Amygdala (tissue), 56 donors: ENCODE results near the gene PDCD1.

Experiments used
- DNase-seq, 56 donors: peaks; one replicate each; lab custom pipeline; 2025; lab: John Stamatoyannopoulos, UW

The PDCD1 gene

DNA sequence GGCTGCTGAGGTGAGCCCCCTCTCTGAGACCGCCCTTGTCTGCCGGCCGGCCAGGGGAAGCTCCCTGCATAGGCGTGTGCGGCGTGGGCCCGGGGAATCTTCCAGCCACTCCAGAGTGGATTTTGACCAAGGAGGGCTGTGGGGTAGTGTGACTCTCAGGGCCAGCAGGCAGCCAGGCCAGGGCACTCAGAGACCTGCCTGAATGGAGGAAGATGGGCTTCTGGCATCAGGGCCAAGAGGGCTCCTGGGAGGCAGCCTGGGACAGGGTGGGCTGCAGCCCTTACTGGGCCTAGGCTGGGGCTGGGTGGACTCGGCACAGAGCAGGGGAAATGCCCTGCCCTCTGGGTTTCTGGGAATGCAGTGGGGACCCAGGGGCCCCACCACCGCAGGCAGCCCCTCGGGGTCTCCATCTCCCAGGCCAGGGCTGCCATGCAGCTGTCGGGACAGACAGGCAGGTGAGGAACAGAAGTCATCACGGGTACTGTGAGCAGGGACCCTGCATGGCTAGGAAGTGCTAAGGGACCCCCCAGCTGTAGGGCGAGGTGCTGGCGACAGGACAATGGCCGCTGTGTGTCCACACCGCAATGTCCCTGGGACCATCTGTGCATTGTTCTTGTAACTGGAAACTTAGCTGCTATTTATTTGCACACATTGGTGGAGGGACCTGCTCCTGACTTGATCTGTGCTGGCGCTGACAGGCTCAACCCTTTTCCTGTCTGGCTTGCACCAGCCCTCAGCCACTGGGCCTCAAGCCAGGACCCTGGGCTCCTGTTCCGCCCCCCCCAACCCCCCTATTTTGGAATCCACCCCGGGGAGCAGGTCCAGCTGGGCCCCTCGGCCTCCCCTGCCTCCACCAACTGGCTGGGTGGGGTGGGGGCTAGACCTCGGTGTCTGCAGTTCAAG lies 4.1 kb downstream of the PDCD1 start:
- DNase-seq, result no peak

- peak in 1 of 56 donors; percentile 13 for DNase-seq
Measured at GRCh38 chr2:241853651-241854341, 4.9 kb downstream of the PDCD1 start.

- no peak for DNase-seq
Measured at GRCh38 chr2:241852981-241853631, 5.6 kb downstream of the PDCD1 start.

GRCh38 chr2:241852116-241852980 lies 6.3 kb downstream of the PDCD1 start:
- no peak for DNase-seq

GRCh38 chr2:241851325-241852115 lies 7.2 kb downstream of the PDCD1 start:
- no peak for DNase-seq

DNA sequence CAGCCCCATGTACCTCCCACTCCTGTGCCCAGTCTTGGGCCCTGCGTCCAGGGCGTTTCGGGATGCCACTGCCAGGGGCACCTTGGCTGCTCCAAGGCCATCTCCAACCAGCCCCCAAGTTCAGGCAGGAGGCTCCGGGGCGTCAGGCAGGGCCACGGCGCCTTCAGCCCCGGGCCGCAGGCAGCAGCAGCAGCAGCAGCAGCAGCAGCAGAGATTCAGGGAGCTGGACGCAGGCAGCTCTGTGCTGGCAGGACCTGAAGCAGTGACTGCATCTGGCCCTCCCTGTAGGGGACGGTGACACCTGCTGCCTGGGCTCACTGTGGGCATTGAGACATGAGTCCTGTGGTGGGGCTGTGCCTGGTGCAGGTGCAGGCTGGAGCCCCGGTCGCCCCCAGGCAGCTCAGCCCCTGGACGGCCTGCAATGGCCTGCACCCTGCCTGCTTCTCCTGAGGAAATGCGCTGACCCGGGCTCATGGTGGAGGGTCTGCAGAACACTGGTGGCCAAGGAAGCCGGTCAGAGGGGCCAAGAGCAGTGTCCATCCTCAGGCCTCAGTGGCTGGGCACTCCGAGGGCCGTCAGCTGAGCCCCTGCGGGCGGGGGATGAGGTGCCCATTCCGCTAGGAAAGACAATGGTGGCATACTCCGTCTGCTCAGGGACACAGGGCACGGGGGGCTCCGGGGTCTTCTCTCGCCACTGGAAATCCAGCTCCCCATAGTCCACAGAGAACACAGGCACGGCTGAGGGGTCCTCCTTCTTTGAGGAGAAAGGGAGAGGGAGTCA lies 8.0 kb downstream of the PDCD1 start:
- no peak for DNase-seq

- no peak for DNase-seq
Measured at GRCh38 chr2:241849616-241850543, 8.8 kb downstream of the PDCD1 start.

DNA sequence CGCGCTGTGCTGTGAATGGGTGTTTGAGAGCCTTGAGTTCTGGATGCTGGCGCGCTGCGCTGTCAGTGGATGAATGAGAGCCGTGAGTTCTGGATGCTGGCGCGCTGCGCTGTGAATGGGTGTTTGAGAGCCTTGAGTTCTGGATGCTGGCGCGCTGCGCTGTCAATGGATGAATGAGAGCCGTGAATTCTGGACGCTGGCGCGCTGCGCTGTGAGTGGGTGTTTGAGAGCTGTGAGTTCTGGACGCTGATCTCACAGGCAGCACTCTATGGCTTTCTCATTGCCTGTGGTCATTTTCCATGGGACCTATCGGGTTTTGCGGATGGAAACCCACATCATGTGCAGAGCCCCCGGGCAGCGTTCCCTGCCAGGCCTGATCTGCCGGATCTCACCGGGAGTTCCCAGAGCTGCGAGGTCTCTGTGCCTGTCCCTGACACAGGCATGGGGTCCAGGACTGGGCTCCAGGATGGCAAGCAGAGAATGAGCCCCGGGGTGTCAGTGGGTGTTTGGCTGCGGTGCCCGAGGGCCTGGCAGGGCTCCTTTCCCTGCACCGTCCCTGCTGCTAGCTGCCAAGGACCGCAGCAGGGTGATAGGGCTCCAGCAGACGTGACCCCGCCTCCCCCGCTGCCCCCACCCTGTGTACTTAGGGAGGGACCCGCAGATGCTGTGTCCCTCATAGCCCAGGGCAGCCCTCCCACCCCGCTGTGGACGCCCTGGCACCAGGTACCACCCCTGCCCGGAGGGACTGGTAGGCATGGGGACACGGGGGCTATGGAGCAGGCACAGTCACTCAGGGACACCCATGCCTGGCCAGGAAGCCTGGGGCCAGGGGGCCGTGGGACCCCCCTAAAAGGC lies 9.7 kb downstream of the PDCD1 start:
- DNase-seq, result no peak

GRCh38 chr2:241846406-241846805 lies 12.3 kb downstream of the PDCD1 start:
- DNase-seq, result no peak

GRCh38 chr2:241844831-241845578 lies 13.7 kb downstream of the PDCD1 start:
- DNase-seq, result no peak

GRCh38 chr2:241844066-241844728 lies 14.5 kb downstream of the PDCD1 start:
- peak in 9 of 56 donors; percentile 15 to 59 (median 41) for DNase-seq

DNA sequence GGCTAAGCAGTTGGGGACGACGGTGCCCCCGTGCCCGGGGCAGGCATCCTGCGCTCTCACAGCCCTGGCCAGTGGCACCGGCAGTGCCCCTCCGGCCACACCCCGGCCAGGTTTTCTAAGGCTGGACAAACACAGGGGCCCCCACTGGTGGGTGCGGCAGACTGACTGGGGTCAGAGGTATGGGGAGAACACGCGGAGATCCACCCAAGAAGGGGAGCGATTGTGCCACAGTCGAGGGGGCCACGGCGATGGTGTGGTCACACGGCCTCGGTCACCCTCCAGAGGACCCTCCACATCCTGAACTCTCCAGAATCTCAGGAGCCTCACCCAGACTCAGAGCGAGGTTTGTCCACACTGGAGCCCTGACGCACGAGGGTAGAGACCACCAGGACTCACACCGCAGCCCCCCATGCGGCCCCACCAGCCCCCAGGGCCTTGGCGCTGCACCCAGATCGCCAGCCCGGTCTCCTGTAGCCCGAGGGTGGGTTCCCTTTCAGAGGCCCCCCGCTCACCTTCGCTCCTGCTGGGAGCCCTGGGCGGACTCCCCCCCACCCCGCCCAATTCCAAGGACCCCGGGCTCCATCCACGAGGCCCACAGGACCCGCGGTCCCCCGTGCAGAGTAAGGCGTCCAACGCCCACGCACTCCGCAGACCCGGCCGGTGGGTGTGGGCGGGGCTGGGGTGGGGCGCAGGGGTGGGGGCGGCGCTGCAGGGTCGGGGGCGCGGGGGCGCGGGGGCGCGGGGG lies 15.2 kb downstream of the PDCD1 start:
- peak in 1 of 56 donors; percentile 73 for DNase-seq

DNA sequence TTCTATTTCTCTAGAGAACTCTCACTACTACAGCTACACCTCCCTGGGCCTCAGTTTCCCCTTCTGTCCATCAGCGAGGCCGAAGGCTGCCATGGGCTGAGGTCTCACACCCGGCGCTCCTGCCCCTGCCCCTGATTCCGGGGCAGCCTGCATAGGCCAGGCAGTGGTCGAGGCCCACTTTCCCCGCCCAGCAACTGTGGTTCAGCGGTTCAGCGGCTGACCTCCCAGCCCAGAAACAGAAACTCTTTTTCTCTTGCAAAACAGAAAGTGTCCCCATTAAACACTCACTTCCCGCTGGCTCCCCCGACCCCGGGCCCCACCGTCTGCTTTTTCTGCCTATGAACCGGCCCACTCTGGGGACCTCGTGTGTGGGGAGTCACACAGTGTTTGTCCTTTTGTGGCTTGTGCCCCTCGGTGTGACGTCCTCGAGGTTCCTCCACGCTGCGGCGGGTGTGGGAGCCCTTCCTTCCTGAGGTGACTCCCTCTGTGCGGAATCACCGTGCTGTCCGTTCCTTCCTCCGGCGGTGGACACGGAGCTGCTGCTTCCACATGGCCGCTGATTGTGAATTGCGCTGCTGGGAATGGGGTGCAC lies 16.0 kb downstream of the PDCD1 start:
- peak in 3 of 56 donors; percentile 25 to 40 (median 40) for DNase-seq

GRCh38 chr2:241842067-241842415 lies 16.7 kb downstream of the PDCD1 start:
- DNase-seq, result no peak
